Daoy (cell line): ENCODE data around the gene CHPF2. TPM values are rescaled to one million over a fixed set of nuclear protein-coding genes. Genes with fewer than 3 reads are reported as not detected.

Experiments
- total RNA-seq: library from RNA; depleted of rRNA; stranded (reverse); fragments of >200 nt; shearing (Covaris generic); gene quantifications from 2 replicates; pipeline ENCODE4 v1.2.3, GENCODE V29; 2014; rRNA removed

CHPF2 gene
- total RNA-seq, 1 experiment from 2014 or later, result 38.3 TPM

Other genes starting within 250 kb of the CHPF2 start
- 0.39 and 0.46 TPM in 2 replicates for gene NOS3, start 241.5 kb upstream of the CHPF2 start, total RNA-seq
- not detected in 2 replicates for gene ATG9B, start 208.0 kb upstream of the CHPF2 start, total RNA-seq
- 44.2 and 49.1 TPM in 2 replicates for gene ABCB8, start 204.0 kb upstream of the CHPF2 start, total RNA-seq
- 0.12 and 1.5 TPM in 2 replicates for gene ASIC3, start 184.0 kb upstream of the CHPF2 start, total RNA-seq
- 56.6 and 63.8 TPM in 2 replicates for gene CDK5, start 174.6 kb upstream of the CHPF2 start, total RNA-seq
- gene SLC4A2, start 172.9 kb upstream of the CHPF2 start, total RNA-seq, result 157 and 195 TPM in 2 replicates
- gene FASTK, start 151.7 kb upstream of the CHPF2 start, total RNA-seq, result 93.8 and 111 TPM in 2 replicates
- gene TMUB1, start 149.0 kb upstream of the CHPF2 start, total RNA-seq, result 51.2 and 61.3 TPM in 2 replicates
- gene AGAP3, start 146.0 kb upstream of the CHPF2 start, total RNA-seq, result 41.6 and 72.6 TPM in 2 replicates
- not detected in 2 replicates for gene GBX1, start 64.8 kb upstream of the CHPF2 start, total RNA-seq
- not detected in 2 replicates for gene ASB10, start 45.2 kb upstream of the CHPF2 start, total RNA-seq
- not detected in 2 replicates for gene H2BK1, start 22.0 kb upstream of the CHPF2 start, total RNA-seq
- gene ABCF2, start 5.3 kb upstream of the CHPF2 start, total RNA-seq, result 116 and 126 TPM in 2 replicates
- 25.6 and 29.9 TPM in 2 replicates for gene SMARCD3, start 16.2 kb downstream of the CHPF2 start, total RNA-seq
- gene NUB1, start 109.3 kb downstream of the CHPF2 start, total RNA-seq, result 128 and 131 TPM in 2 replicates
- gene WDR86, start 177.6 kb downstream of the CHPF2 start, total RNA-seq, result 0.06 and 0.48 TPM in 2 replicates
- 0.17 TPM in 1 of 2 replicates, not detected in the other for gene CRYGN, start 207.7 kb downstream of the CHPF2 start, total RNA-seq